ENCODE results near the gene ZDHHC12. TPM values are rescaled to one million over a fixed set of nuclear protein-coding genes. Genes with fewer than 3 reads are reported as not detected.
"Not testable (repeated sequence)": the region's sequence is repeated elsewhere in the genome, so short reads cannot be mapped to it uniquely, and the experiment has no call there.

ZDHHC12 gene
- total RNA-seq, 1 donor from 2014 or later, result 23.6 TPM

- Mint-ChIP-seq H3K9me3 (ENCODE audit: low read depth) (no peaks in the 10 kb centered on the region), H3K4me3 (ENCODE audit: unreplicated experiment) (no peak overlapping the region), H3K27me3 (ENCODE audit: low read depth) (no peaks in the 10 kb centered on the region), H3K4me1 (ENCODE audit: low read depth) (peaks cover 18% of the 10 kb centered on the region), H3K36me3 (ENCODE audit: low read depth) (peaks cover 21% of the 10 kb centered on the region), H3K27ac (ENCODE audit: unreplicated experiment) (peak overlapping the region; percentile 91)
- no peak for TF ChIP-seq CTCF (IDR thresholded peaks at IDR 0.05)
- DNase-seq (ENCODE audit: low spot score), result peak; percentile 21
These were observed 26.8 kb downstream of the ZDHHC12 start for GRCh38 chr9:128696923-128697707.

GRCh38 chr9:128694344-128694743 is 29.6 kb downstream of the ZDHHC12 start:
- DNase-seq (ENCODE audit: low spot score), result no peak
- Mint-ChIP-seq H3K4me3 (ENCODE audit: unreplicated experiment) (no peak overlapping the region), H3K9me3 (ENCODE audit: low read depth) (no peaks in the 10 kb centered on the region), H3K27ac (ENCODE audit: unreplicated experiment) (no peak overlapping the region), H3K4me1 (ENCODE audit: low read depth) (peaks cover 31% of the 10 kb centered on the region), H3K27me3 (ENCODE audit: low read depth) (no peaks in the 10 kb centered on the region), H3K36me3 (ENCODE audit: low read depth) (peaks cover 27% of the 10 kb centered on the region)
- TF ChIP-seq CTCF (IDR thresholded peaks at IDR 0.05), result no peak

- not testable (repeated sequence) for H3K4me3 Mint-ChIP-seq (ENCODE audit: unreplicated experiment); DNase-seq (ENCODE audit: low spot score); H3K27me3 Mint-ChIP-seq (ENCODE audit: low read depth); H3K9me3 Mint-ChIP-seq (ENCODE audit: low read depth)
- Mint-ChIP-seq H3K36me3 (ENCODE audit: low read depth) (peaks cover 27% of the 10 kb centered on the region), H3K27ac (ENCODE audit: unreplicated experiment) (peak overlapping the region; percentile 72), H3K4me1 (ENCODE audit: low read depth) (peaks cover 31% of the 10 kb centered on the region)
These were observed 30.2 kb downstream of the ZDHHC12 start for GRCh38 chr9:128693738-128694137.

- Mint-ChIP-seq H3K36me3 (ENCODE audit: low read depth) (peaks cover 21% of the 10 kb centered on the region), H3K27me3 (ENCODE audit: low read depth) (no peaks in the 10 kb centered on the region), H3K9me3 (ENCODE audit: low read depth) (no peaks in the 10 kb centered on the region), H3K4me1 (ENCODE audit: low read depth) (peaks cover 23% of the 10 kb centered on the region), H3K27ac (ENCODE audit: unreplicated experiment) (peak overlapping the region; percentile 93), H3K4me3 (ENCODE audit: unreplicated experiment) (peak overlapping the region; percentile 95)
- TF ChIP-seq CTCF (IDR thresholded peaks at IDR 0.05), result no peak
- no peak for DNase-seq (ENCODE audit: low spot score)
These were observed 33.3 kb downstream of the ZDHHC12 start for GRCh38 chr9:128690684-128691034.

- Mint-ChIP-seq H3K27ac (ENCODE audit: unreplicated experiment) (peak overlapping the region; percentile 93), H3K27me3 (ENCODE audit: low read depth) (no peaks in the 10 kb centered on the region), H3K9me3 (ENCODE audit: low read depth) (no peaks in the 10 kb centered on the region), H3K4me1 (ENCODE audit: low read depth) (peaks cover 27% of the 10 kb centered on the region), H3K4me3 (ENCODE audit: unreplicated experiment) (peak overlapping the region; percentile 95), H3K36me3 (ENCODE audit: low read depth) (peaks cover 21% of the 10 kb centered on the region)
- peak; percentile 34 for DNase-seq (ENCODE audit: low spot score)
- TF ChIP-seq CTCF (IDR thresholded peaks at IDR 0.05), result no peak
These were observed 33.9 kb downstream of the ZDHHC12 start for GRCh38 chr9:128689820-128690683.
